HCT116 (cell line): ENCODE data around the gene COL19A1.
"Not testable (repeated sequence)": the region's sequence is repeated elsewhere in the genome, so short reads cannot be mapped to it uniquely, and the experiment has no call there.

ENCODE experiments used
- CEBPB ChIP-seq: IDR thresholded peaks from 2 replicates; pipeline ENCODE4 v1.6.1; 2012; ENCODE audit warnings: low read depth
- EZH2 ChIP-seq: fragments of 200-600 bp; sonication (generic); IDR thresholded peaks from 2 replicates; pipeline ENCODE4 v1.6.1; 2017; ENCODE audit warnings: antibody characterized with exemption, mixed run types
- TF ChIP-seq, protein P1 (sequence below), 3 experiments: fragments of 200-600 bp in 1 of 3; sonication (generic) in 1 of 3; IDR thresholded peaks in 2 of 3; conservative IDR thresholded peaks in 1 of 3; 2 replicates each; pipeline ENCODE4 v1.5.1; 2012 to 2017; ENCODE audit warnings: low read depth in 2 of 3, low read length in 2 of 3, antibody characterized with exemption in 1 of 3, borderline replicate concordance in 1 of 3, control low read depth in 1 of 3, mild to moderate bottlenecking in 1 of 3, mixed read lengths in 1 of 3, mixed run types in 1 of 3, moderate library complexity in 1 of 3; ENCODE audit not compliant: insufficient read depth in 1 of 3
- TF ChIP-seq, protein P2 (sequence below): IDR thresholded peaks from 2 replicates; pipeline ENCODE4 v1.6.1; 2012

- TF ChIP-seq, protein P1, sequence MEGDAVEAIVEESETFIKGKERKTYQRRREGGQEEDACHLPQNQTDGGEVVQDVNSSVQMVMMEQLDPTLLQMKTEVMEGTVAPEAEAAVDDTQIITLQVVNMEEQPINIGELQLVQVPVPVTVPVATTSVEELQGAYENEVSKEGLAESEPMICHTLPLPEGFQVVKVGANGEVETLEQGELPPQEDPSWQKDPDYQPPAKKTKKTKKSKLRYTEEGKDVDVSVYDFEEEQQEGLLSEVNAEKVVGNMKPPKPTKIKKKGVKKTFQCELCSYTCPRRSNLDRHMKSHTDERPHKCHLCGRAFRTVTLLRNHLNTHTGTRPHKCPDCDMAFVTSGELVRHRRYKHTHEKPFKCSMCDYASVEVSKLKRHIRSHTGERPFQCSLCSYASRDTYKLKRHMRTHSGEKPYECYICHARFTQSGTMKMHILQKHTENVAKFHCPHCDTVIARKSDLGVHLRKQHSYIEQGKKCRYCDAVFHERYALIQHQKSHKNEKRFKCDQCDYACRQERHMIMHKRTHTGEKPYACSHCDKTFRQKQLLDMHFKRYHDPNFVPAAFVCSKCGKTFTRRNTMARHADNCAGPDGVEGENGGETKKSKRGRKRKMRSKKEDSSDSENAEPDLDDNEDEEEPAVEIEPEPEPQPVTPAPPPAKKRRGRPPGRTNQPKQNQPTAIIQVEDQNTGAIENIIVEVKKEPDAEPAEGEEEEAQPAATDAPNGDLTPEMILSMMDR (IDR thresholded peaks at IDR 0.05 in 2 of 3, conservative IDR thresholded peaks at IDR 0.05 in 1 of 3; ENCODE audit: borderline replicate concordance in 1 of 3, insufficient read depth in 1 of 3, low read depth in 2 of 3, low read length in 2 of 3) = not testable (repeated sequence)
- TF ChIP-seq, protein P2, sequence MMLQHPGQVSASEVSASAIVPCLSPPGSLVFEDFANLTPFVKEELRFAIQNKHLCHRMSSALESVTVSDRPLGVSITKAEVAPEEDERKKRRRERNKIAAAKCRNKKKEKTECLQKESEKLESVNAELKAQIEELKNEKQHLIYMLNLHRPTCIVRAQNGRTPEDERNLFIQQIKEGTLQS = not testable (repeated sequence)
- not testable (repeated sequence) for TF ChIP-seq EZH2, CEBPB
These were observed 144.0 kb downstream of the COL19A1 start for GRCh38 chr6:70010339-70010738.
